MM.1S (cell line): ENCODE results near the gene GADD45G.

ENCODE experiments used
- EZH2 ChIP-seq: fragments of 300-600 bp; sonication (generic); optimal IDR thresholded peaks from 2 replicates; pipeline ENCODE3; 2017; ENCODE audit warnings: low read depth, mild to moderate bottlenecking, antibody characterized with exemption, low read length, mixed read lengths
- EZH2phosphoT487 ChIP-seq: fragments of 300-600 bp; sonication (generic); IDR thresholded peaks from 2 replicates; pipeline ENCODE4 v1.6.1; 2018; ENCODE audit warnings: antibody characterized with exemption, low read length
- TF ChIP-seq, protein P1 (sequence below): fragments of 300-600 bp; sonication (generic); IDR thresholded peaks from 2 replicates; pipeline ENCODE4 v1.5.1; 2016; ENCODE audit warnings: antibody characterized with exemption, low read length, mixed read lengths

GRCh38 chr9:89647366-89648128 lies 42.7 kb downstream of the GADD45G start:
- TF ChIP-seq, protein P1, sequence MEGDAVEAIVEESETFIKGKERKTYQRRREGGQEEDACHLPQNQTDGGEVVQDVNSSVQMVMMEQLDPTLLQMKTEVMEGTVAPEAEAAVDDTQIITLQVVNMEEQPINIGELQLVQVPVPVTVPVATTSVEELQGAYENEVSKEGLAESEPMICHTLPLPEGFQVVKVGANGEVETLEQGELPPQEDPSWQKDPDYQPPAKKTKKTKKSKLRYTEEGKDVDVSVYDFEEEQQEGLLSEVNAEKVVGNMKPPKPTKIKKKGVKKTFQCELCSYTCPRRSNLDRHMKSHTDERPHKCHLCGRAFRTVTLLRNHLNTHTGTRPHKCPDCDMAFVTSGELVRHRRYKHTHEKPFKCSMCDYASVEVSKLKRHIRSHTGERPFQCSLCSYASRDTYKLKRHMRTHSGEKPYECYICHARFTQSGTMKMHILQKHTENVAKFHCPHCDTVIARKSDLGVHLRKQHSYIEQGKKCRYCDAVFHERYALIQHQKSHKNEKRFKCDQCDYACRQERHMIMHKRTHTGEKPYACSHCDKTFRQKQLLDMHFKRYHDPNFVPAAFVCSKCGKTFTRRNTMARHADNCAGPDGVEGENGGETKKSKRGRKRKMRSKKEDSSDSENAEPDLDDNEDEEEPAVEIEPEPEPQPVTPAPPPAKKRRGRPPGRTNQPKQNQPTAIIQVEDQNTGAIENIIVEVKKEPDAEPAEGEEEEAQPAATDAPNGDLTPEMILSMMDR: no peak
- no peak for TF ChIP-seq EZH2
- TF ChIP-seq EZH2phosphoT487: no peak
